Activated CD8-positive, alpha-beta T cell treated with anti-CD3 and anti-CD28 coated beads for 36 hours (primary cell): Measurements from ENCODE around the gene RASGRF1. TPM values are rescaled to one million over a fixed set of nuclear protein-coding genes. Genes with fewer than 3 reads are reported as not detected.

Source experiments
- ATAC-seq: fragments of 200-7000 bp; cut with Tn5 transposase; one replicate; pipeline ENCODE4 v1.10.0; 2021; ENCODE audit warnings: mild to moderate bottlenecking, moderate library complexity
- CTCF ChIA-PET: fragments of 350-600 bp; sonication (Branson Sonifier 250); formaldehyde crosslinking; loops from one replicate; lab custom pipeline; 2021; ENCODE audit warnings: antibody characterized with exemption; lab: Charles Lee
- POLR2A ChIA-PET: fragments of 350-600 bp; sonication (Branson Sonifier 250); formaldehyde crosslinking; loops from one replicate; lab custom pipeline; 2021; ENCODE audit warnings: antibody characterized with exemption; lab: Charles Lee
- DNase-seq: peaks from one replicate; pipeline ENCODE4 v3.0.0-alpha.2; 2020
- H3K27ac Mint-ChIP-seq: one replicate; pipeline ENCODE4 v1.8.0; 2021; ENCODE audit warnings: mild to moderate bottlenecking, mixed read lengths
- H3K27me3 Mint-ChIP-seq: one replicate; pipeline ENCODE4 v1.8.0; 2021; ENCODE audit warnings: mixed read lengths
- H3K36me3 Mint-ChIP-seq: one replicate; pipeline ENCODE4 v1.8.0; 2021; ENCODE audit warnings: low read depth, mixed read lengths
- H3K4me1 Mint-ChIP-seq: one replicate; pipeline ENCODE4 v1.8.0; 2021; ENCODE audit warnings: low read depth, mixed read lengths
- H3K4me3 Mint-ChIP-seq: one replicate; pipeline ENCODE4 v1.8.0; 2021; ENCODE audit warnings: mild to moderate bottlenecking, moderate library complexity, mixed read lengths
- H3K9me3 Mint-ChIP-seq: one replicate; pipeline ENCODE4 v1.8.0; 2021; ENCODE audit warnings: mixed read lengths
- intact Hi-C: fragments of 100-400 bp; cut with micrococcal nuclease; formaldehyde crosslinking; loops from one replicate; pipeline ENCODE4 v1.10.0; 2022
- total RNA-seq, 2 experiments: library from RNA; stranded (reverse); gene quantifications; one replicate each; pipeline ENCODE4 v1.2.3, GENCODE V29; 2021
- TF ChIP-seq, protein P1 (sequence below): fragments of 200-600 bp; IDR thresholded peaks from one replicate; pipeline ENCODE4 v1.8.0; 2022; ENCODE audit warnings: antibody characterized with exemption, mild to moderate bottlenecking

The RASGRF1 gene
- total RNA-seq, 2 experiments from 2014 or later, result not detected

DNA sequence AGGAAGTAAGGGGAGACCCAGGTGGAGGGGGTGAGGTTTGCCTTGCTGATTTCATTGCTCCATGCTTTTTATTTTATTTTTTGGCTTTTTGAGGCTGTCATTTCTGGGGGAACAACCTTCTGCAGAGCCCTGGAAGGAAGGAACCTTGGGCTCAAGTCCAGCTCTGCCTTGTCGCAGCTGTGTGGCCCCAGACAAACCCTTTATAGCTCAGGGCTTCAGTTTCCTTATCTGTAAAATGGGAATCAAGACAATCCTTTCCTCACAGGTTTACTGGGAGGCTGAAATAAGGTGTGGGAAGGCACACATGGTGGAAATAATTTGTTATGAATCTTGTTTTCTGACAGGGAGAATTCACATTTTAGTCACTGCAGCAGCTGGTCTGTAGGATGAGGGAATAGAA is 100.3 kb downstream of the RASGRF1 start:
- no peak for ATAC-seq

DNA sequence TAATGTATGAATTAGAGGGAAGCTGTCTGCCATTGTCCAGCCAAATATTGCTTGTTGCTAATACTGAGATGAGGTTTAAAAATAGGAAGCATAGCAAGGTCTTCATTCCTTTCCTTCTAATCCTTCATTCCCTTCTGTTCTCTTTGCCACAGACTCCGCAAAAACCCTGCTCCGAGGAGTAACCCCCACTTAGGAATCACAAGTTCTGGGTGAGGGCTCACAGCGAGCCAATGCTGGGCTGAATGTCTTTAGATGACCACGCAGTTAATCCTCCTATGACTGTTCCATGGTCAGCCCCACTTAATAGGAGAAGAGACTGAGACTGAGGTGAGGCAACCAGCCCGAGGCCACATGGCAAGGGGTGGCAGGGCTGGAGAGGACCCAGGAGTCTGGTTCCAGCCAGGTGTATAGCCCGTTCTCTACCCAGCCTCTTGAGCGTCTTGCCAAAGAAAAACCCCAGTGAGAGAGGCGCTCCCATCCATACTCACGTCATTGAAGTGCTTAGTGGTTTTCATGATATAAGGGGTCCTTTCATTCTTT is 100.8 kb downstream of the RASGRF1 start:
- Mint-ChIP-seq H3K4me1 (no peaks in the 10 kb centered on the region), H3K36me3 (no peaks in the 10 kb centered on the region)
- POLR2A ChIA-PET, result no interaction called here

More for the DNA sequence above, 100.3 kb downstream of the RASGRF1 start:
- H3K36me3 Mint-ChIP-seq, result no peaks in the 10 kb centered on the region
- CTCF ChIA-PET, result no interaction called here
- no peaks in the 10 kb centered on the region for H3K9me3 Mint-ChIP-seq
- intact Hi-C loops, result no loop called here
- DNase-seq, result no peak
- no peak overlapping the region for H3K4me3 Mint-ChIP-seq
- POLR2A ChIA-PET, result no interaction called here
- H3K27me3 Mint-ChIP-seq, result peaks cover 7% of the 10 kb centered on the region
- no peak overlapping the region for H3K27ac Mint-ChIP-seq
- TF ChIP-seq, protein P1, sequence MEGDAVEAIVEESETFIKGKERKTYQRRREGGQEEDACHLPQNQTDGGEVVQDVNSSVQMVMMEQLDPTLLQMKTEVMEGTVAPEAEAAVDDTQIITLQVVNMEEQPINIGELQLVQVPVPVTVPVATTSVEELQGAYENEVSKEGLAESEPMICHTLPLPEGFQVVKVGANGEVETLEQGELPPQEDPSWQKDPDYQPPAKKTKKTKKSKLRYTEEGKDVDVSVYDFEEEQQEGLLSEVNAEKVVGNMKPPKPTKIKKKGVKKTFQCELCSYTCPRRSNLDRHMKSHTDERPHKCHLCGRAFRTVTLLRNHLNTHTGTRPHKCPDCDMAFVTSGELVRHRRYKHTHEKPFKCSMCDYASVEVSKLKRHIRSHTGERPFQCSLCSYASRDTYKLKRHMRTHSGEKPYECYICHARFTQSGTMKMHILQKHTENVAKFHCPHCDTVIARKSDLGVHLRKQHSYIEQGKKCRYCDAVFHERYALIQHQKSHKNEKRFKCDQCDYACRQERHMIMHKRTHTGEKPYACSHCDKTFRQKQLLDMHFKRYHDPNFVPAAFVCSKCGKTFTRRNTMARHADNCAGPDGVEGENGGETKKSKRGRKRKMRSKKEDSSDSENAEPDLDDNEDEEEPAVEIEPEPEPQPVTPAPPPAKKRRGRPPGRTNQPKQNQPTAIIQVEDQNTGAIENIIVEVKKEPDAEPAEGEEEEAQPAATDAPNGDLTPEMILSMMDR, result no peak
- H3K4me1 Mint-ChIP-seq, result no peaks in the 10 kb centered on the region

DNA sequence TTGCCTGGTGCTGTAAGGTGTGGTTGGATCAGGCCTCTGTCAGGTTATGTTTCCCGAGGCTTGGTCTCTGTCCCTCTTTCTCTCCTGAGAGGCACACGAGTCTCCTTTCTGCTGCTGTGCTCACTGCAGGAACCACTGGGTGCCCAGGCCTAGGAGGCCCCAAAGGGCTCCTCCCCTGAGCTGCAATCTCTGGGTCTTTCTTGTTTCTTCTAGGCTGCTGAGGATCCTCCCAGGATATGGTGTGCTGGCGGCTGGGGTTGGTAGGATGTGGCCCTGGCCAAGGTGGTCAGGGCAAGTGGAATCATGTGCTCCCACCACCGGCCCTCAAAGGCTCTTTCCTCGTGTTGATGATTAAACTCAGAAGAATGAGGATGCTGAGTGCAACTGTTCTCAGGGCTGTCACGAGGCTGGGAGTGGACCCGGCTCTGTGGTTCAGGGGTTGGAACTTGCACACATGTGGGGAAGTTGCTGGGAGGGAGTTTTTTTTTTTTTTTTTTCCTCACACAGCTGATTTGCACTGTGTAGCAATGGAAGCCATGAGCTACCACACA is 102.1 kb downstream of the RASGRF1 start:
- intact Hi-C loops, result no loop called here
- no peak overlapping the region for H3K4me3 Mint-ChIP-seq
- no peaks in the 10 kb centered on the region for H3K4me1 Mint-ChIP-seq
- no peaks in the 10 kb centered on the region for H3K36me3 Mint-ChIP-seq
- TF ChIP-seq, protein P1, result no peak
- H3K27ac Mint-ChIP-seq, result no peak overlapping the region
- POLR2A ChIA-PET, result no interaction called here
- CTCF ChIA-PET, result interaction anchor here (0.9 to 1.3 kb wide), 6 partner anchors 9 to 78 kb away, joined by 3 to 6 read pairs (median 4); no protein-coding TSS in a partner anchor
- peaks cover 7% of the 10 kb centered on the region for H3K27me3 Mint-ChIP-seq
- DNase-seq (peak; percentile 12), ATAC-seq (peak; percentile 37)
- no peaks in the 10 kb centered on the region for H3K9me3 Mint-ChIP-seq

More for the DNA sequence above, 100.8 kb downstream of the RASGRF1 start:
- CTCF ChIA-PET, result interaction anchor here (1.0 to 1.2 kb wide), 2 partner anchors 11 to 39 kb away, joined by 4 to 6 read pairs; no protein-coding TSS in a partner anchor
- Mint-ChIP-seq H3K4me3 (no peak overlapping the region), H3K9me3 (no peaks in the 10 kb centered on the region), H3K27ac (no peak overlapping the region), H3K27me3 (peaks cover 7% of the 10 kb centered on the region)
- ATAC-seq, result no peak
- TF ChIP-seq, protein P1, result no peak
- no peak for DNase-seq
- intact Hi-C loops, result no loop called here

DNA sequence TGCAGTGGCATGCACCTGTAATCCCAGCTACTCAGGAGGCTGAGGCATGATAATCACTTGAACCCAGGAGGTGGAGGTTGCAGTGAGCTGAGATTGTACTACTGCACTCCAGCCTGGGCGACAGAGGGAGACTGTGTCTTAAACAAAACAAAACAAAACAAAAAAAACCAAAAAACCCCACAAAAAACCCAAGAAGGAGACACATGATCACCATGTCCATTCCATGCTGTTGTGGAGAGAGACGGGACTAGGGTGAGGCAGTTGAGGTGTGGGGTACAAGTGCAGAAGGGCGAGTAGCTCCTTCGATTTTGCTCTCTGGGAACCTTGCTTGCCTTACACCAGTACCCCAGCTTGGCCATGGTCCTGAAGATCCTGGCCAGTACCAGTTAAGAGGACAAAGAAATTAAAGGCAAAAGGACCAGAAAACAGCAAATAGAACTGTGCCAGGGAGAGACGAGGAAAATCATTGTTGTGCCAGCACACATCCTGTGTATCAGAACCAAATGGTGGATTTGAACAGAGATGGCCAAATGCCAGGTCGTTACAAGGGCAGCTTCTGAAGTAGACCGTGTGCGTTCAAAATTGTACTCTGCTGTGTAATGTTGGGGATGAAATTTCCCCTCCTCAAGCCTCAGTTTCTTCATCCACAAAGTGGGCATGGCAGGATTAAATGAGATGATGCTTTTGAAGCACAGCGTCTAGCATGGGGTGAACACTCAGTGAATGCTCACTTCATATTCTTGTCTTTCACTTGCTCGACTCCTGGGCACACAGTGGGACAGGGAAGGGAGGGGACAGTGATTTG is 102.8 kb downstream of the RASGRF1 start:
- CTCF ChIA-PET, result interaction anchor here (0.6 to 1.3 kb wide), 3 partner anchors 8 to 51 kb away, joined by 3 to 4 read pairs (median 3); no protein-coding TSS in a partner anchor
- no peak overlapping the region for H3K27ac Mint-ChIP-seq

More for the DNA sequence above, 102.8 kb downstream of the RASGRF1 start:
- no peak for ATAC-seq
- intact Hi-C loops, result no loop called here
- POLR2A ChIA-PET, result no interaction called here
- TF ChIP-seq, protein P1, result no peak
- Mint-ChIP-seq H3K4me3 (no peak overlapping the region), H3K4me1 (no peaks in the 10 kb centered on the region), H3K27me3 (peaks cover 9% of the 10 kb centered on the region), H3K9me3 (no peaks in the 10 kb centered on the region), H3K36me3 (no peaks in the 10 kb centered on the region)
- DNase-seq, result no peak
